Measurements from ENCODE around the gene RNF212B. TPM values are rescaled to one million over a fixed set of nuclear protein-coding genes. Genes with fewer than 3 reads are reported as not detected.

The RNF212B gene
- total and polyA plus RNA-seq, 10 of the 15 experiments (the other 5 are each of a cell fraction or from before 2014, with no cell fraction given), result not detected

DNA sequence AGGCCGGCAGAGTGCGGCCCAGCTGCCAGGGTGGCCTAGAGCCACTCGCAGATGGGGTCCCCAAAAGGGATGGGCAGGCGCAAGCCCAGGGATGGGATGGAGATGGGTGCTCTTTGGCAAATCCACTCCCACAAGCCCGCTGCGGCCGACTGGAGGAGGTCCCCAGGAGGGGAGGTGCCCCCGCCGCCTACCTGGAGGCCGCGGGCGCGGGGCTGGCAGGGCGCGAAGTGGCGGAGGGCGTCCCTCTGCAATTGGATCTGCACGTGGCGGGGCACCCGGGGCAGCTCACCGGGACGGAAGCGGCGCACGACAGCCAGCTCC is 64.2 kb downstream of the RNF212B start:
- H3K4me3 ChIP-seq, result peak overlapping the region; percentile 67
- SMC1A ChIA-PET (ENCODE audit: uncharacterized antibody, unreplicated experiment), result interaction anchor here (0.8 to 7.1 kb wide), 4 partner anchors 9 to 19 kb away, joined by 3 to 48 read pairs (median 18); partner anchors contain the start of genes HOMEZ and PABPN1
- TF ChIP-seq CREB1 (IDR thresholded peaks at IDR 0.05; ENCODE audit: low read depth) (0 out of 2 replicates have a peak, but pooled peaks have one; percentile 4), EED (IDR thresholded peaks at IDR 0.05; ENCODE audit: low read depth) (0 out of 2 replicates have a peak, but pooled peaks have one; percentile 3), GATAD2B (conservative IDR thresholded peaks at IDR 0.05; ENCODE audit: low read depth) (no peak), TCF3 (IDR thresholded peaks at IDR 0.05; ENCODE audit: borderline replicate concordance, insufficient read depth, low read depth, low read length) (no peak), MYC (IDR thresholded peaks at IDR 0.05; ENCODE audit: insufficient read depth, insufficient read length, insufficient replicate concordance, low read length, severe bottlenecking) (no peak), IKZF1 (conservative IDR thresholded peaks at IDR 0.05) (no peak; the same call in 1 of the 2 replicates), EGR1 (IDR thresholded peaks at IDR 0.05; ENCODE audit: borderline replicate concordance in 1 of 2, low read depth in 2 of 2, low read length in 2 of 2) (no peak), CBFB (IDR thresholded peaks at IDR 0.05; ENCODE audit: low read depth) (peak; percentile 34; the same call in 1 of the 2 replicates), TCF12 (IDR thresholded peaks at IDR 0.05; ENCODE audit: low read depth, low read length) (peak; percentile 21; the same call in 1 of the 2 replicates), BRCA1 (IDR thresholded peaks at IDR 0.05; ENCODE audit: low read depth, low read length) (no peak), POLR2A (IDR thresholded peaks at IDR 0.05; ENCODE audit: low read depth, low read length) (peak; percentile 69; the same call in 1 of the 2 replicates), NFXL1 (IDR thresholded peaks at IDR 0.05; ENCODE audit: borderline replicate concordance) (no peak)
- TF ChIP-seq, protein P1, sequence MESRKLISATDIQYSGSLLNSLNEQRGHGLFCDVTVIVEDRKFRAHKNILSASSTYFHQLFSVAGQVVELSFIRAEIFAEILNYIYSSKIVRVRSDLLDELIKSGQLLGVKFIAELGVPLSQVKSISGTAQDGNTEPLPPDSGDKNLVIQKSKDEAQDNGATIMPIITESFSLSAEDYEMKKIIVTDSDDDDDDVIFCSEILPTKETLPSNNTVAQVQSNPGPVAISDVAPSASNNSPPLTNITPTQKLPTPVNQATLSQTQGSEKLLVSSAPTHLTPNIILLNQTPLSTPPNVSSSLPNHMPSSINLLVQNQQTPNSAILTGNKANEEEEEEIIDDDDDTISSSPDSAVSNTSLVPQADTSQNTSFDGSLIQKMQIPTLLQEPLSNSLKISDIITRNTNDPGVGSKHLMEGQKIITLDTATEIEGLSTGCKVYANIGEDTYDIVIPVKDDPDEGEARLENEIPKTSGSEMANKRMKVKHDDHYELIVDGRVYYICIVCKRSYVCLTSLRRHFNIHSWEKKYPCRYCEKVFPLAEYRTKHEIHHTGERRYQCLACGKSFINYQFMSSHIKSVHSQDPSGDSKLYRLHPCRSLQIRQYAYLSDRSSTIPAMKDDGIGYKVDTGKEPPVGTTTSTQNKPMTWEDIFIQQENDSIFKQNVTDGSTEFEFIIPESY (IDR thresholded peaks at IDR 0.05), result no peak
- TF ChIP-seq, protein P2, sequence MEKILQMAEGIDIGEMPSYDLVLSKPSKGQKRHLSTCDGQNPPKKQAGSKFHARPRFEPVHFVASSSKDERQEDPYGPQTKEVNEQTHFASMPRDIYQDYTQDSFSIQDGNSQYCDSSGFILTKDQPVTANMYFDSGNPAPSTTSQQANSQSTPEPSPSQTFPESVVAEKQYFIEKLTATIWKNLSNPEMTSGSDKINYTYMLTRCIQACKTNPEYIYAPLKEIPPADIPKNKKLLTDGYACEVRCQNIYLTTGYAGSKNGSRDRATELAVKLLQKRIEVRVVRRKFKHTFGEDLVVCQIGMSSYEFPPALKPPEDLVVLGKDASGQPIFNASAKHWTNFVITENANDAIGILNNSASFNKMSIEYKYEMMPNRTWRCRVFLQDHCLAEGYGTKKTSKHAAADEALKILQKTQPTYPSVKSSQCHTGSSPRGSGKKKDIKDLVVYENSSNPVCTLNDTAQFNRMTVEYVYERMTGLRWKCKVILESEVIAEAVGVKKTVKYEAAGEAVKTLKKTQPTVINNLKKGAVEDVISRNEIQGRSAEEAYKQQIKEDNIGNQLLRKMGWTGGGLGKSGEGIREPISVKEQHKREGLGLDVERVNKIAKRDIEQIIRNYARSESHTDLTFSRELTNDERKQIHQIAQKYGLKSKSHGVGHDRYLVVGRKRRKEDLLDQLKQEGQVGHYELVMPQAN (conservative IDR thresholded peaks at IDR 0.05), result peak; percentile 55
- TF ChIP-seq, protein P3, sequence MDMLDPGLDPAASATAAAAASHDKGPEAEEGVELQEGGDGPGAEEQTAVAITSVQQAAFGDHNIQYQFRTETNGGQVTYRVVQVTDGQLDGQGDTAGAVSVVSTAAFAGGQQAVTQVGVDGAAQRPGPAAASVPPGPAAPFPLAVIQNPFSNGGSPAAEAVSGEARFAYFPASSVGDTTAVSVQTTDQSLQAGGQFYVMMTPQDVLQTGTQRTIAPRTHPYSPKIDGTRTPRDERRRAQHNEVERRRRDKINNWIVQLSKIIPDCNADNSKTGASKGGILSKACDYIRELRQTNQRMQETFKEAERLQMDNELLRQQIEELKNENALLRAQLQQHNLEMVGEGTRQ (IDR thresholded peaks at IDR 0.05; ENCODE audit: borderline replicate concordance, low read depth, low read length), result no peak
- TF ChIP-seq, protein P4, sequence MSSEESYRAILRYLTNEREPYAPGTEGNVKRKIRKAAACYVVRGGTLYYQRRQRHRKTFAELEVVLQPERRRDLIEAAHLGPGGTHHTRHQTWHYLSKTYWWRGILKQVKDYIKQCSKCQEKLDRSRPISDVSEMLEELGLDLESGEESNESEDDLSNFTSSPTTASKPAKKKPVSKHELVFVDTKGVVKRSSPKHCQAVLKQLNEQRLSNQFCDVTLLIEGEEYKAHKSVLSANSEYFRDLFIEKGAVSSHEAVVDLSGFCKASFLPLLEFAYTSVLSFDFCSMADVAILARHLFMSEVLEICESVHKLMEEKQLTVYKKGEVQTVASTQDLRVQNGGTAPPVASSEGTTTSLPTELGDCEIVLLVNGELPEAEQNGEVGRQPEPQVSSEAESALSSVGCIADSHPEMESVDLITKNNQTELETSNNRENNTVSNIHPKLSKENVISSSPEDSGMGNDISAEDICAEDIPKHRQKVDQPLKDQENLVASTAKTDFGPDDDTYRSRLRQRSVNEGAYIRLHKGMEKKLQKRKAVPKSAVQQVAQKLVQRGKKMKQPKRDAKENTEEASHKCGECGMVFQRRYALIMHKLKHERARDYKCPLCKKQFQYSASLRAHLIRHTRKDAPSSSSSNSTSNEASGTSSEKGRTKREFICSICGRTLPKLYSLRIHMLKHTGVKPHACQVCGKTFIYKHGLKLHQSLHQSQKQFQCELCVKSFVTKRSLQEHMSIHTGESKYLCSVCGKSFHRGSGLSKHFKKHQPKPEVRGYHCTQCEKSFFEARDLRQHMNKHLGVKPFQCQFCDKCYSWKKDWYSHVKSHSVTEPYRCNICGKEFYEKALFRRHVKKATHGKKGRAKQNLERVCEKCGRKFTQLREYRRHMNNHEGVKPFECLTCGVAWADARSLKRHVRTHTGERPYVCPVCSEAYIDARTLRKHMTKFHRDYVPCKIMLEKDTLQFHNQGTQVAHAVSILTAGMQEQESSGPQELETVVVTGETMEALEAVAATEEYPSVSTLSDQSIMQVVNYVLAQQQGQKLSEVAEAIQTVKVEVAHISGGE (CRISPR knock-in tag; IDR thresholded peaks at IDR 0.05), result no peak

More for the DNA sequence above, 64.2 kb downstream of the RNF212B start:
- Histone ChIP-seq H3K36me3 (ENCODE audit: control insufficient read depth in 2 of 2, insufficient read depth in 2 of 2, low read length in 1 of 2) (no peaks in the 10 kb centered on the region), H3K27ac (ENCODE audit: control insufficient read depth, insufficient read depth) (peak overlapping the region; percentile 84), H3K79me2 (ENCODE audit: control insufficient read depth, insufficient read depth, low read length) (peaks cover 17% of the 10 kb centered on the region), H3K4me1 (ENCODE audit: control insufficient read depth, insufficient read depth, low read length) (peaks cover 11% of the 10 kb centered on the region), H2AFZ (ENCODE audit: control insufficient read depth, low read depth, low read length) (peak overlapping the region; percentile 92), H3K27me3 (replicated peaks in 1 of 2; ENCODE audit: control insufficient read depth in 2 of 2, insufficient read depth in 2 of 2, low read length in 1 of 2) (no peaks in the 10 kb centered on the region), H3K4me2 (ENCODE audit: control insufficient read depth, insufficient read depth) (peak overlapping the region; percentile 73), H3K9me3 (replicated peaks; ENCODE audit: control insufficient read depth, insufficient read depth, low read length) (no peaks in the 10 kb centered on the region), H4K20me1 (ENCODE audit: control insufficient read depth, insufficient read depth) (no peaks in the 10 kb centered on the region), H3K9ac (ENCODE audit: control insufficient read depth, insufficient read depth, low read length) (peak overlapping the region; percentile 78)
- in situ Hi-C loops (cut with MboI), result loop anchor here (10.0 to 25.0 kb wide), 2 partner anchors 810 to 1133 kb away; partner anchors contain the start of genes DCAF11 and NRL
- DNase-seq (ENCODE audit: low read depth, low spot score) (no peak), ATAC-seq (peak; percentile 35), FAIRE-seq (no peak)
- under 1% methylated on average over 22 of the region's 25 CpGs for WGBS (ENCODE audit: insufficient coverage, insufficient replicate concordance, low lambda C conversion rate, missing lambda C conversion rate)
- ChIA-PET RAD21 (ENCODE audit: unreplicated experiment) (interaction anchor here (0.8 to 8.7 kb wide), 5 partner anchors 16 to 207 kb away, joined by 3 to 103 read pairs (median 4); partner anchors contain the start of genes ACIN1, C14orf119, HOMEZ and PABPN1), CTCF (interaction anchor here (1.0 to 5.8 kb wide), 10 partner anchors 11 to 233 kb away, joined by 3 to 77 read pairs (median 6); partner anchors contain the start of genes HOMEZ and PABPN1), POLR2A (interaction anchor here (1.5 to 5.7 kb wide), 3 partner anchors 16 to 20 kb away, joined by 3 to 98 read pairs (median 28); partner anchors contain the start of genes HOMEZ and PABPN1)
- no TSS peak for BruUV-seq (replicated peaks)
- intact Hi-C loops (cut with micrococcal nuclease; ENCODE audit: unreplicated experiment), result loop anchor here (1.0 to 2.0 kb wide), 2 partner anchors 19 to 181 kb away; partner anchors contain the start of gene PABPN1

Data from GM12878 (cell line).